Activated naive CD4-positive, alpha-beta T cell treated with anti-CD3 and anti-CD28 coated beads for 36 hours (primary cell): ENCODE results near the gene BPNT1. TPM values are rescaled to one million over a fixed set of nuclear protein-coding genes. Genes with fewer than 3 reads are reported as not detected.

Experiments
- CTCF ChIA-PET: fragments of 350-600 bp; sonication (Branson Sonifier 250); formaldehyde crosslinking; loops from one replicate; lab custom pipeline; 2021; ENCODE audit warnings: antibody characterized with exemption; lab: Charles Lee
- DNase-seq: peaks from one replicate; pipeline ENCODE4 v3.0.0-alpha.2; 2020
- H3K27ac Mint-ChIP-seq: one replicate; pipeline ENCODE4 v1.8.0; 2021; ENCODE audit warnings: mild to moderate bottlenecking, mixed read lengths
- H3K27me3 Mint-ChIP-seq: one replicate; pipeline ENCODE4 v1.8.0; 2021; ENCODE audit warnings: low read depth, mixed read lengths
- H3K36me3 Mint-ChIP-seq: one replicate; pipeline ENCODE4 v1.8.0; 2021; ENCODE audit warnings: low read depth, mixed read lengths
- H3K4me1 Mint-ChIP-seq: one replicate; pipeline ENCODE4 v1.8.0; 2021; ENCODE audit warnings: low read depth, mixed read lengths
- H3K4me3 Mint-ChIP-seq: one replicate; pipeline ENCODE4 v1.8.0; 2021; ENCODE audit warnings: mild to moderate bottlenecking, moderate library complexity, mixed read lengths
- H3K9me3 Mint-ChIP-seq: one replicate; pipeline ENCODE4 v1.8.0; 2021; ENCODE audit warnings: mixed read lengths
- intact Hi-C: fragments of 100-400 bp; cut with micrococcal nuclease; formaldehyde crosslinking; loops from one replicate; pipeline ENCODE4 v1.15.1; 2023
- microRNA-seq: library from miRNA; unstranded; fragments of <30 nt; microRNA quantifications from one replicate; pipeline ENCODE4 v1.2.0, GENCODE V29; 2022; ENCODE audit warnings: borderline microRNAs expressed, borderline replicate concordance
- total RNA-seq, 2 experiments: library from RNA; stranded (reverse); gene quantifications; one replicate each; pipeline ENCODE4 v1.2.3, GENCODE V29; 2021

BPNT1 gene
- total RNA-seq, 2 experiments from 2014 or later: 18.5 to 21.3 TPM

GRCh38 chr1:220031287-220031686, 58.3 kb downstream of the BPNT1 start:
- DNase-seq: no peak
- Mint-ChIP-seq H3K4me3 (no peak overlapping the region), H3K4me1 (peaks cover 6% of the 10 kb centered on the region), H3K27ac (no peak overlapping the region), H3K36me3 (peaks cover 39% of the 10 kb centered on the region), H3K9me3 (no peaks in the 10 kb centered on the region), H3K27me3 (no peaks in the 10 kb centered on the region)
- intact Hi-C loops: no loop called here
- CTCF ChIA-PET: interaction anchor here (0.8 kb wide), 1 partner anchor 31 kb away, joined by 3 read pairs; no protein-coding TSS in a partner anchor

- DNase-seq: no peak
- CTCF ChIA-PET: interaction anchor here (0.6 kb wide), 1 partner anchor 13 kb away, joined by 4 read pairs; no protein-coding TSS in a partner anchor
- H3K4me3 Mint-ChIP-seq: no peak overlapping the region
- H3K27me3 Mint-ChIP-seq: no peaks in the 10 kb centered on the region
- no peaks in the 10 kb centered on the region for H3K4me1 Mint-ChIP-seq
- no peak overlapping the region for H3K27ac Mint-ChIP-seq
- intact Hi-C loops: loop anchor here (2.0 kb wide), 1 partner anchor 16 kb away; no protein-coding TSS in a partner anchor
- peaks cover 44% of the 10 kb centered on the region for H3K36me3 Mint-ChIP-seq
- H3K9me3 Mint-ChIP-seq: no peaks in the 10 kb centered on the region
These were observed 61.2 kb downstream of the BPNT1 start for GRCh38 chr1:220028346-220028895.

GRCh38 chr1:220019071-220019470, 70.5 kb downstream of the BPNT1 start:
- no peaks in the 10 kb centered on the region for H3K27me3 Mint-ChIP-seq
- no peaks in the 10 kb centered on the region for H3K9me3 Mint-ChIP-seq
- CTCF ChIA-PET: interaction anchor here (0.9 to 1.2 kb wide), 3 partner anchors 29 to 94 kb away, joined by 3 to 4 read pairs (median 3); no protein-coding TSS in a partner anchor
- no peak overlapping the region for H3K27ac Mint-ChIP-seq
- peaks cover 47% of the 10 kb centered on the region for H3K36me3 Mint-ChIP-seq
- intact Hi-C loops: no loop called here
- H3K4me1 Mint-ChIP-seq: peaks cover 4% of the 10 kb centered on the region
- no peak for DNase-seq
- H3K4me3 Mint-ChIP-seq: no peak overlapping the region

GRCh38 chr1:220013497-220013896, 76.1 kb downstream of the BPNT1 start:
- peaks cover 10% of the 10 kb centered on the region for H3K4me1 Mint-ChIP-seq
- no peak overlapping the region for H3K4me3 Mint-ChIP-seq
- no peak for DNase-seq
- CTCF ChIA-PET: interaction anchor here (0.7 to 1.8 kb wide), 3 partner anchors 16 to 92 kb away, joined by 3 to 4 read pairs (median 4); no protein-coding TSS in a partner anchor
- no peaks in the 10 kb centered on the region for H3K9me3 Mint-ChIP-seq
- peaks cover 43% of the 10 kb centered on the region for H3K36me3 Mint-ChIP-seq
- H3K27ac Mint-ChIP-seq: peak overlapping the region; percentile 28
- intact Hi-C loops: loop anchor here (2.0 kb wide), 1 partner anchor 31 kb away; no protein-coding TSS in a partner anchor
- no peaks in the 10 kb centered on the region for H3K27me3 Mint-ChIP-seq

- Mint-ChIP-seq H3K9me3 (no peaks in the 10 kb centered on the region), H3K36me3 (peaks cover 44% of the 10 kb centered on the region), H3K4me3 (no peak overlapping the region), H3K4me1 (peaks cover 10% of the 10 kb centered on the region), H3K27ac (no peak overlapping the region), H3K27me3 (no peaks in the 10 kb centered on the region)
- intact Hi-C loops: loop anchor here (2.0 kb wide), 1 partner anchor 33 kb away; no protein-coding TSS in a partner anchor
- CTCF ChIA-PET: interaction anchor here (1.8 kb wide), 1 partner anchor 93 kb away, joined by 4 read pairs; no protein-coding TSS in a partner anchor
- no peak for DNase-seq
These were observed 77.3 kb downstream of the BPNT1 start for GRCh38 chr1:220012259-220012658.

- no peak overlapping the region for H3K4me3 Mint-ChIP-seq
- peaks cover 48% of the 10 kb centered on the region for H3K36me3 Mint-ChIP-seq
- H3K27ac Mint-ChIP-seq: no peak overlapping the region
- peaks cover 10% of the 10 kb centered on the region for H3K4me1 Mint-ChIP-seq
- no peaks in the 10 kb centered on the region for H3K27me3 Mint-ChIP-seq
- CTCF ChIA-PET: interaction anchor here (1.8 kb wide), 1 partner anchor 94 kb away, joined by 4 read pairs; no protein-coding TSS in a partner anchor
- no peak for DNase-seq
- intact Hi-C loops: loop anchor here (2.0 kb wide), 1 partner anchor 33 kb away; no protein-coding TSS in a partner anchor
- no peaks in the 10 kb centered on the region for H3K9me3 Mint-ChIP-seq
These were observed 78.0 kb downstream of the BPNT1 start for GRCh38 chr1:220011620-220012019.

Small RNA genes within 50 kb of the gene (microRNA-seq; reads per million reads assigned to microRNA genes)
- not detected for gene MIR194-1
- gene MIR215: not detected

Other genes with a start within 250 kb of the BPNT1 start
- gene SLC30A10, start 161.2 kb downstream of the BPNT1 start, total RNA-seq: not detected
- gene EPRS1, start 43.3 kb downstream of the BPNT1 start, total RNA-seq: 100 to 1,000 TPM; 227 to 229 TPM
- 10 to 100 TPM; 59.7 to 60.3 TPM for gene IARS2, start 4.3 kb upstream of the BPNT1 start, total RNA-seq
- 10 to 100 TPM; 37.3 to 39.6 TPM for gene RAB3GAP2, start 182.7 kb upstream of the BPNT1 start, total RNA-seq